SK-N-SH treated with all-trans-retinoic acid at 6 μM for 48 hours (cell line): ENCODE results near the gene MFAP4.

Experiments
- OSR1 ChIP-seq: fragments of 250-450 bp; sonication (Bioruptor Pico); IDR thresholded peaks from 2 replicates; pipeline ENCODE4 v1.8.0; 2022; ENCODE audit warnings: moderate library complexity, mild to moderate bottlenecking, inconsistent platforms
- PATZ1 ChIP-seq: fragments of 250-450 bp; sonication (Bioruptor Pico); IDR thresholded peaks from 2 replicates; pipeline ENCODE4 v1.8.0; 2020; ENCODE audit warnings: mild to moderate bottlenecking, moderate library complexity, borderline replicate concordance
- SNAI2 ChIP-seq: fragments of 250-450 bp; sonication (Bioruptor Pico); IDR thresholded peaks from 2 replicates; pipeline ENCODE4 v1.5.0; 2020; ENCODE audit warnings: mild to moderate bottlenecking, moderate library complexity
- TCF4 ChIP-seq: fragments of 250-450 bp; sonication (Bioruptor Pico); IDR thresholded peaks from 2 replicates; pipeline ENCODE4 v1.8.0; 2021; ENCODE audit warnings: mild to moderate bottlenecking, moderate library complexity, borderline replicate concordance
- ZC3H10 ChIP-seq: fragments of 250-450 bp; sonication (Bioruptor Pico); IDR thresholded peaks from 2 replicates; pipeline ENCODE4 v1.5.1; 2021; ENCODE audit warnings: mild to moderate bottlenecking, moderate library complexity
- ZFP3 ChIP-seq: fragments of 250-450 bp; sonication (Bioruptor Pico); IDR thresholded peaks from 2 replicates; pipeline ENCODE4 v1.5.0; 2020; ENCODE audit warnings: mild to moderate bottlenecking, moderate library complexity
- ZFP30 ChIP-seq: fragments of 450-650 bp; formaldehyde crosslinking; IDR thresholded peaks from 2 replicates; pipeline ENCODE4 v1.5.0; 2022; ENCODE audit warnings: mild to moderate bottlenecking, moderate library complexity
- ZNF70 ChIP-seq: fragments of 450-650 bp; formaldehyde crosslinking; IDR thresholded peaks from 2 replicates; pipeline ENCODE4 v1.5.0; 2020; ENCODE audit warnings: mild to moderate bottlenecking, moderate library complexity
- TF ChIP-seq, protein P1 (sequence below): fragments of 250-450 bp; sonication (Bioruptor Pico); IDR thresholded peaks from 2 replicates; pipeline ENCODE4 v1.5.0; 2020; ENCODE audit warnings: mild to moderate bottlenecking, moderate library complexity

DNA sequence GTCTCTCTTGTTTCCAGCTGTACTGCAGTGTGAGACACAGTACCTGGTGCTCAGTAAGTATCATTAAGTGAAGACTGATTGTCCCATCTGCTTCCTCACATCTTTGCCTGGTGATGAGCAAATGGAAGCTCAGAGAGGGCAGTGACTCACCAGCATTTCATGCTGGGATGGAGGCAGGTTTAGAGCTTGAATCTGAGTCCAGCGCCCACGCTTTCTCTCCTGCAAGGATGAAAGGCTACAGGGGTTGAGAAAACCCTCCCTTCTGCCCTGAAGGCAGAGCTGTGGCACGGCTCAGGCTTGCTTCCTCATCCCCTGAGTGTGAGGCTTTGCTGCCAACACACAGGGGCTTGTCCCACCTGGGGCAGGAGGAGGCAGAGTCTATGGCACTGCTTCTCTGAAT is 22.5 kb upstream of the MFAP4 start:
- TF ChIP-seq, protein P1, sequence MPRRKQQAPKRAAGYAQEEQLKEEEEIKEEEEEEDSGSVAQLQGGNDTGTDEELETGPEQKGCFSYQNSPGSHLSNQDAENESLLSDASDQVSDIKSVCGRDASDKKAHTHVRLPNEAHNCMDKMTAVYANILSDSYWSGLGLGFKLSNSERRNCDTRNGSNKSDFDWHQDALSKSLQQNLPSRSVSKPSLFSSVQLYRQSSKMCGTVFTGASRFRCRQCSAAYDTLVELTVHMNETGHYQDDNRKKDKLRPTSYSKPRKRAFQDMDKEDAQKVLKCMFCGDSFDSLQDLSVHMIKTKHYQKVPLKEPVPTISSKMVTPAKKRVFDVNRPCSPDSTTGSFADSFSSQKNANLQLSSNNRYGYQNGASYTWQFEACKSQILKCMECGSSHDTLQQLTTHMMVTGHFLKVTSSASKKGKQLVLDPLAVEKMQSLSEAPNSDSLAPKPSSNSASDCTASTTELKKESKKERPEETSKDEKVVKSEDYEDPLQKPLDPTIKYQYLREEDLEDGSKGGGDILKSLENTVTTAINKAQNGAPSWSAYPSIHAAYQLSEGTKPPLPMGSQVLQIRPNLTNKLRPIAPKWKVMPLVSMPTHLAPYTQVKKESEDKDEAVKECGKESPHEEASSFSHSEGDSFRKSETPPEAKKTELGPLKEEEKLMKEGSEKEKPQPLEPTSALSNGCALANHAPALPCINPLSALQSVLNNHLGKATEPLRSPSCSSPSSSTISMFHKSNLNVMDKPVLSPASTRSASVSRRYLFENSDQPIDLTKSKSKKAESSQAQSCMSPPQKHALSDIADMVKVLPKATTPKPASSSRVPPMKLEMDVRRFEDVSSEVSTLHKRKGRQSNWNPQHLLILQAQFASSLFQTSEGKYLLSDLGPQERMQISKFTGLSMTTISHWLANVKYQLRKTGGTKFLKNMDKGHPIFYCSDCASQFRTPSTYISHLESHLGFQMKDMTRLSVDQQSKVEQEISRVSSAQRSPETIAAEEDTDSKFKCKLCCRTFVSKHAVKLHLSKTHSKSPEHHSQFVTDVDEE, result no peak
- TF ChIP-seq TCF4 (CRISPR knock-in tag) (no peak), ZC3H10 (CRISPR knock-in tag) (no peak), OSR1 (no peak), PATZ1 (CRISPR knock-in tag) (no peak), ZFP30 (CRISPR knock-in tag) (no peak), SNAI2 (CRISPR knock-in tag) (no peak), ZNF70 (CRISPR knock-in tag) (no peak), ZFP3 (CRISPR knock-in tag) (no peak)
